B cell (primary cell): ENCODE data around the gene ATP1A4. TPM values are rescaled to one million over a fixed set of nuclear protein-coding genes. Genes with fewer than 3 reads are reported as not detected.

Experiments
- ATAC-seq: fragments of 200-7000 bp; cut with Tn5 transposase; one replicate; pipeline ENCODE4 v1.10.0; 2021; ENCODE audit warnings: low read depth, mild to moderate bottlenecking, moderate number of reproducible peaks, moderate library complexity
- CTCF ChIA-PET: fragments of 350-600 bp; sonication (Branson Sonifier 250); formaldehyde crosslinking; loops from one replicate; lab custom pipeline; 2021; ENCODE audit warnings: antibody characterized with exemption, inconsistent platforms; lab: Charles Lee
- POLR2A ChIA-PET: fragments of 350-600 bp; sonication (Branson Sonifier 250); formaldehyde crosslinking; loops from one replicate; lab custom pipeline; 2021; ENCODE audit warnings: antibody characterized with exemption; lab: Charles Lee
- DNase-seq: peaks from one replicate; pipeline ENCODE4 v3.0.0; 2013
- H2AFZ ChIP-seq: 2 replicates; pipeline ENCODE4 v1.6.1; 2012; ENCODE audit warnings: mild to moderate bottlenecking, low read depth, low read length; ENCODE audit not compliant: insufficient read depth, poor library complexity, severe bottlenecking
- H3K27ac ChIP-seq, 2 donors: 1 replicate in 1 of 2; 2 replicates in 1 of 2; pipeline ENCODE4 v1.5.1; 2012 to 2013; ENCODE audit warnings: low read length in 2 of 2, mild to moderate bottlenecking in 2 of 2, moderate library complexity in 1 of 2
- H3K27me3 ChIP-seq, 4 experiments: fragments of 200-600 bp in 1 of 4; sonication (generic) in 1 of 4; replicated peaks in 1 of 4; 1 replicate in 2 of 4; 2 replicates in 2 of 4; pipeline versions ENCODE4 v1.6.1 to v1.7.0; 2013 to 2016; ENCODE audit warnings: low read length in 3 of 4, mild to moderate bottlenecking in 2 of 4, mixed read lengths in 1 of 4, moderate library complexity in 1 of 4; ENCODE audit not compliant: insufficient read depth in 4 of 4, control insufficient read depth in 3 of 4; ENCODE audit errors: control extremely low read depth in 1 of 4
- H3K36me3 ChIP-seq, 2 experiments: replicated peaks in 1 of 2; 1 replicate in 1 of 2; 2 replicates in 1 of 2; pipeline versions ENCODE4 v1.6.1 to v1.7.1; 2013; ENCODE audit warnings: low read length in 1 of 2; ENCODE audit not compliant: insufficient read depth in 2 of 2, control insufficient read depth in 1 of 2; ENCODE audit errors: control extremely low read depth in 1 of 2, extremely low read depth in 1 of 2
- H3K4me1 ChIP-seq, 2 donors: fragments of 200-600 bp in 1 of 2; sonication (generic) in 1 of 2; 1 replicate in 1 of 2; 2 replicates in 1 of 2; pipeline versions ENCODE4 v1.5.1 to v1.6.1; 2013 to 2017; ENCODE audit warnings: low read length in 2 of 2; ENCODE audit not compliant: control insufficient read depth in 2 of 2, insufficient read depth in 2 of 2
- H3K4me2 ChIP-seq: replicated peaks from 2 replicates; pipeline ENCODE3; 2012; ENCODE audit warnings: mild to moderate bottlenecking, low read depth, low read length; ENCODE audit not compliant: poor library complexity, severe bottlenecking
- H3K4me3 ChIP-seq, 5 experiments: fragments of 200-600 bp in 1 of 5; sonication (generic) in 1 of 5; 1 replicate in 3 of 5; 2 replicates in 2 of 5; pipeline versions ENCODE4 v1.5.1 to v1.7.0; 2011 to 2016; ENCODE audit warnings: low read length in 4 of 5, mild to moderate bottlenecking in 4 of 5, low read depth in 2 of 5, control low read depth in 1 of 5, moderate library complexity in 1 of 5; ENCODE audit not compliant: insufficient read depth in 1 of 5; ENCODE audit errors: control extremely low read depth in 1 of 5, extremely low read depth in 1 of 5
- H3K79me2 ChIP-seq: fragments of 200-600 bp; sonication (generic); one replicate; pipeline ENCODE4 v1.6.0; 2016; ENCODE audit warnings: low read length; ENCODE audit not compliant: control insufficient read depth, insufficient read depth
- H3K9ac ChIP-seq: fragments of 200-600 bp; sonication (generic); 2 replicates; pipeline ENCODE4 v1.6.1; 2017; ENCODE audit warnings: mild to moderate bottlenecking, low read length, moderate library complexity
- H3K9me3 ChIP-seq, 3 donors: one replicate each; pipeline versions ENCODE4 v1.6.1 to v1.7.1; 2013; ENCODE audit warnings: low read length in 2 of 3; ENCODE audit not compliant: control insufficient read depth in 2 of 3, insufficient read depth in 1 of 3; ENCODE audit errors: control extremely low read depth in 1 of 3
- H4K20me1 ChIP-seq: 2 replicates; pipeline ENCODE4 v1.6.0; 2012; ENCODE audit warnings: mild to moderate bottlenecking, low read length; ENCODE audit not compliant: insufficient read depth, control insufficient read depth, poor library complexity, severe bottlenecking
- H3K27ac Mint-ChIP-seq: one replicate; pipeline ENCODE4 v1.8.0; 2021; ENCODE audit warnings: mixed read lengths
- H3K27me3 Mint-ChIP-seq: one replicate; pipeline ENCODE4 v1.8.0; 2021; ENCODE audit warnings: mixed read lengths
- H3K4me1 Mint-ChIP-seq: one replicate; pipeline ENCODE4 v1.8.0; 2021; ENCODE audit warnings: mixed read lengths
- H3K4me3 Mint-ChIP-seq: one replicate; pipeline ENCODE4 v1.8.0; 2021; ENCODE audit warnings: mixed read lengths
- H3K9me3 Mint-ChIP-seq: one replicate; pipeline ENCODE4 v1.8.0; 2022; ENCODE audit warnings: mixed read lengths; ENCODE audit not compliant: insufficient read depth
- CTCF ChIP-seq: fragments of 200-600 bp; IDR thresholded peaks from one replicate; pipeline ENCODE4 v1.8.0; 2022; ENCODE audit warnings: antibody characterized with exemption, mild to moderate bottlenecking
- EZH2 ChIP-seq: IDR thresholded peaks from 2 replicates; pipeline ENCODE4 v1.6.1; 2012; ENCODE audit warnings: borderline replicate concordance, low read depth, mild to moderate bottlenecking, moderate library complexity, low read length; ENCODE audit not compliant: insufficient read depth, poor library complexity, severe bottlenecking
- WGBS: methylation state at CpG from one replicate; pipeline ENCODE4 v1.1.5; 2013; ENCODE audit warnings: missing lambda C conversion rate; ENCODE audit not compliant: insufficient coverage; 5-methylcytosine and 5-hydroxymethylcytosine counted together
- intact Hi-C: fragments of 100-400 bp; cut with micrococcal nuclease; formaldehyde crosslinking; loops from one replicate; pipeline ENCODE4 v1.10.0; 2022
- polyA plus RNA-seq: library from polyadenylated mRNA; depleted of rRNA; stranded (reverse); fragments of >200 nt; gene quantifications from 2 replicates; pipeline ENCODE4 v1.2.3, GENCODE V29; 2012
- total RNA-seq, 2 donors: library from RNA; stranded (reverse); fragments of 120-200 nt in 1 of 2; gene quantifications; 1 replicate in 1 of 2; 2 replicates in 1 of 2; pipeline versions ENCODE4 v1.2.3 to v1.2.4, GENCODE V29; 2013 to 2022

ATP1A4 gene
- total and polyA plus RNA-seq, 2 donors (not counting 1 experiment from before 2014, with no cell fraction given): 0.12 TPM; not detected in 1

- CTCF ChIA-PET: interaction anchor here (1.5 to 1.6 kb wide), 2 partner anchors 31 to 67 kb away, joined by 4 to 8 read pairs; no protein-coding TSS in a partner anchor
- 100% methylated on average over 2 of the region's 2 CpGs for WGBS
Observed at GRCh38 chr1:160224606-160225005, 73.2 kb downstream of the ATP1A4 start.

GRCh38 chr1:160225345-160225744, 73.9 kb downstream of the ATP1A4 start:
- DNase-seq (no peak), ATAC-seq (no peak)
- Mint-ChIP-seq H3K4me3 (no peak overlapping the region), H3K4me1 (no peaks in the 10 kb centered on the region), H3K9me3 (no peaks in the 10 kb centered on the region), H3K27ac (no peak overlapping the region), H3K27me3 (no peaks in the 10 kb centered on the region)
- Histone ChIP-seq H3K9me3 (no peaks in the 10 kb centered on the region), H3K4me3 (no peak overlapping the region), H3K27me3 (no peaks in the 10 kb centered on the region), H3K36me3 (peaks cover 35 to 93% of the 10 kb centered on the region in 2 experiments), H3K9ac (no peak overlapping the region), H3K4me2 (no peak overlapping the region), H4K20me1 (no peaks in the 10 kb centered on the region), H3K27ac (no peak overlapping the region), H3K4me1 (no peaks in the 10 kb centered on the region), H2AFZ (no peak overlapping the region), H3K79me2 (no peaks in the 10 kb centered on the region)
- TF ChIP-seq EZH2 (no peak), CTCF (no peak)
- intact Hi-C loops: no loop called here
- POLR2A ChIA-PET: no interaction called here
- 100% methylated on average over 1 of the region's 2 CpGs for WGBS
- CTCF ChIA-PET: interaction anchor here (0.6 to 1.6 kb wide), 4 partner anchors 25 to 93 kb away, joined by 3 to 8 read pairs (median 4); no protein-coding TSS in a partner anchor

More at GRCh38 chr1:160224606-160225005, 73.2 kb downstream of the ATP1A4 start:
- Histone ChIP-seq H3K9me3 (no peaks in the 10 kb centered on the region), H4K20me1 (no peaks in the 10 kb centered on the region), H3K4me2 (no peak overlapping the region), H3K79me2 (no peaks in the 10 kb centered on the region), H3K4me1 (no peaks in the 10 kb centered on the region), H3K36me3 (peaks cover 40 to 93% of the 10 kb centered on the region in 2 experiments), H3K27ac (no peak overlapping the region), H2AFZ (no peak overlapping the region), H3K27me3 (no peaks in the 10 kb centered on the region), H3K4me3 (no peak overlapping the region), H3K9ac (no peak overlapping the region)
- ATAC-seq (no peak), DNase-seq (no peak)
- no peaks in the 10 kb centered on the region for H3K9me3 Mint-ChIP-seq
- intact Hi-C loops: no loop called here
- H3K4me1 Mint-ChIP-seq: no peaks in the 10 kb centered on the region
- TF ChIP-seq CTCF (no peak), EZH2 (no peak)
- H3K27me3 Mint-ChIP-seq: no peaks in the 10 kb centered on the region
- no peak overlapping the region for H3K4me3 Mint-ChIP-seq
- H3K27ac Mint-ChIP-seq: no peak overlapping the region
- POLR2A ChIA-PET: no interaction called here
